ENCODE results near the gene ACACA. TPM values are rescaled to one million over a fixed set of nuclear protein-coding genes. Genes with fewer than 3 reads are reported as not detected.

The ACACA gene
- total RNA-seq, 1 donor from 2014 or later = 101 TPM

DNA sequence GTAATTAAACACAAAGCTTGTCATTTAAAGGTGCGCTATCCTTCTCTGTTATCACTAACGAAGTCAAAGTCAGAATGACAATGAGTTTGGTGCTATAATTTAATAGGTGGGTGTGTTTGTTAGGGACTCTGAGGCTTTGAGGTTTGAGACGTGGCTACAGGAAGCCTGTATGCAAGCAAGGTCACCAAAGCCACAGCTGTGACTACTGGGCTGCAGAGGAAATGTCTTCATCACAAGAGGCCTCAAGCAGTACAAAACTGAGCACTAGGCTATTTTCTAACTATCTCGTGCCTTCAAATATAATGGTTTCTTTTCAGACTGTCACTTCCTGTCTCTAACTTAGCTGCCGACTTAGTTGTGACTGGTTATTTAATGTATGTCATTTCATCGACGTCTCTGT is 316.7 kb downstream of the ACACA start:
- TF ChIP-seq, protein P1, sequence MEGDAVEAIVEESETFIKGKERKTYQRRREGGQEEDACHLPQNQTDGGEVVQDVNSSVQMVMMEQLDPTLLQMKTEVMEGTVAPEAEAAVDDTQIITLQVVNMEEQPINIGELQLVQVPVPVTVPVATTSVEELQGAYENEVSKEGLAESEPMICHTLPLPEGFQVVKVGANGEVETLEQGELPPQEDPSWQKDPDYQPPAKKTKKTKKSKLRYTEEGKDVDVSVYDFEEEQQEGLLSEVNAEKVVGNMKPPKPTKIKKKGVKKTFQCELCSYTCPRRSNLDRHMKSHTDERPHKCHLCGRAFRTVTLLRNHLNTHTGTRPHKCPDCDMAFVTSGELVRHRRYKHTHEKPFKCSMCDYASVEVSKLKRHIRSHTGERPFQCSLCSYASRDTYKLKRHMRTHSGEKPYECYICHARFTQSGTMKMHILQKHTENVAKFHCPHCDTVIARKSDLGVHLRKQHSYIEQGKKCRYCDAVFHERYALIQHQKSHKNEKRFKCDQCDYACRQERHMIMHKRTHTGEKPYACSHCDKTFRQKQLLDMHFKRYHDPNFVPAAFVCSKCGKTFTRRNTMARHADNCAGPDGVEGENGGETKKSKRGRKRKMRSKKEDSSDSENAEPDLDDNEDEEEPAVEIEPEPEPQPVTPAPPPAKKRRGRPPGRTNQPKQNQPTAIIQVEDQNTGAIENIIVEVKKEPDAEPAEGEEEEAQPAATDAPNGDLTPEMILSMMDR (conservative IDR thresholded peaks at IDR 0.05) = no peak
- Mint-ChIP-seq H3K27ac (peak overlapping the region; percentile 67), H3K4me3 (no peak overlapping the region), H3K27me3 (no peaks in the 10 kb centered on the region), H3K36me3 (peaks cover 32% of the 10 kb centered on the region), H3K4me1 (ENCODE audit: unreplicated experiment) (peaks cover 46% of the 10 kb centered on the region), H3K9me3 (no peaks in the 10 kb centered on the region)
- no peak for DNase-seq (ENCODE audit: extremely low spot score, unreplicated experiment)

DNA sequence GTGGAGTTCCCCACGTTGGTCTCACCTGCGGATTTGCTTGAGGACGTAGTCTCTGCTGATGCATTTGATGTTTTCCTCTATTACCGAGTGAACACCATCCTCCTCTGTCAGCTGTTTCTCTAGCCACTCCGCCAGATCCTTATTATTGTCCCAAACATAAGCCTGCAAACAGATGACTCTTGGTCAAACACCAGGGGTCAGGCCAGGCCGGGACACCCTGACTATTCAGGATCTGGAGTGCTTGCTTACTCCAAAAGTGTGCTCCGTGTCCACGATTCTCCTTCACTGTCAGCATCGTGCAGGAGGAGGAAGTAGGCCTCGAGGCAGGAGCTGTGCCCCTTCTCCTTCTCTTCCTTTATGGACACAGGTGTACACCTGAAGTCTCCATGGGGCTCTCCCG is 317.7 kb downstream of the ACACA start:
- no peak overlapping the region for H3K4me3 Mint-ChIP-seq
- H3K36me3 Mint-ChIP-seq = peaks cover 25% of the 10 kb centered on the region
- peak overlapping the region; percentile 63 for H3K27ac Mint-ChIP-seq

DNA sequence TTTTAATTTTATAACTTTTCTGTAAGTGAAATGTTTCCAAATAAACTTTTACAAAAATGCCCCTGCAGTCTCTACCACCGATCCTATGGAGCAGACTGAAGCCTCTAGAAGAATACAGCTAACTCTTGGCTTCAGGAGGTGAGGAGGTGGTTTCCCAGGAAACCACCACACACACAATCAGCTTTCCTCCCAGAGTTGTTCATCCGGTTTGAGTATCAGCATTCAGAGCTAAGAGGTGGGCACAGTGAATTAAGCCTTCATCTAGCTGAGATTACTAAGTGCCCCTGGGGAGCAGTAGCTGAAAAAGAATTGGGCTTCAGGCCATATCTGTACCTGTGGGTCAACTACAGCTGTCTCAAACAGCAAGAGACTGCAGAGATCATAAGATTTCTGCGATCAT is 318.2 kb downstream of the ACACA start:
- Mint-ChIP-seq H3K4me3 (no peak overlapping the region), H3K9me3 (no peaks in the 10 kb centered on the region), H3K27me3 (no peaks in the 10 kb centered on the region), H3K4me1 (ENCODE audit: unreplicated experiment) (peaks cover 39% of the 10 kb centered on the region), H3K27ac (peak overlapping the region; percentile 63), H3K36me3 (peaks cover 24% of the 10 kb centered on the region)
- TF ChIP-seq, protein P1 (conservative IDR thresholded peaks at IDR 0.05) = no peak
- DNase-seq (ENCODE audit: extremely low spot score, unreplicated experiment) = no peak

More for the DNA sequence above, 317.7 kb downstream of the ACACA start:
- no peaks in the 10 kb centered on the region for H3K27me3 Mint-ChIP-seq
- peaks cover 40% of the 10 kb centered on the region for H3K4me1 Mint-ChIP-seq (ENCODE audit: unreplicated experiment)
- H3K9me3 Mint-ChIP-seq = no peaks in the 10 kb centered on the region
- DNase-seq (ENCODE audit: extremely low spot score, unreplicated experiment) = no peak
- TF ChIP-seq, protein P1 (conservative IDR thresholded peaks at IDR 0.05) = peak; percentile 32

DNA sequence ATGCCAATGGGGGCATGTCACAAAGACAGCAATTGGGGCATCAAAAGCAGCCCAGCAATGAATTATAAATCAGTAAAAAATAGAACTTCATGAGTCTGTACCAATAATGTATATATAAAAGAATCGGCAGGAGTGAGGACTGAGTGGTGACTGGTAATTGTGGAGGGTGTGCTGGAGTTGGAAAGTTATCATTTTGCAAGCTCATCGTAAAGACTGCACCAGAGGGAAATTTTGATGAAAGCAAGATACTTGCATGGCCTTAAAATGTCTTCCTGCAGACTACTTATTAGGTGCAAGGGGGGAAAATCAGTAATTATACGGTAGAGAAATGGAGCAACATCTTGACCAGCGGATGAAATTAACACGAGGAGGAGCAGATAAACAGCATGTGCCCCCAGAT is 319.0 kb downstream of the ACACA start:
- TF ChIP-seq, protein P1 (conservative IDR thresholded peaks at IDR 0.05) = no peak
- peaks cover 21% of the 10 kb centered on the region for H3K36me3 Mint-ChIP-seq
- DNase-seq (ENCODE audit: extremely low spot score, unreplicated experiment) = no peak
- H3K9me3 Mint-ChIP-seq = no peaks in the 10 kb centered on the region
- peaks cover 39% of the 10 kb centered on the region for H3K4me1 Mint-ChIP-seq (ENCODE audit: unreplicated experiment)
- peak overlapping the region; percentile 63 for H3K27ac Mint-ChIP-seq
- H3K27me3 Mint-ChIP-seq = no peaks in the 10 kb centered on the region
- no peak overlapping the region for H3K4me3 Mint-ChIP-seq

DNA sequence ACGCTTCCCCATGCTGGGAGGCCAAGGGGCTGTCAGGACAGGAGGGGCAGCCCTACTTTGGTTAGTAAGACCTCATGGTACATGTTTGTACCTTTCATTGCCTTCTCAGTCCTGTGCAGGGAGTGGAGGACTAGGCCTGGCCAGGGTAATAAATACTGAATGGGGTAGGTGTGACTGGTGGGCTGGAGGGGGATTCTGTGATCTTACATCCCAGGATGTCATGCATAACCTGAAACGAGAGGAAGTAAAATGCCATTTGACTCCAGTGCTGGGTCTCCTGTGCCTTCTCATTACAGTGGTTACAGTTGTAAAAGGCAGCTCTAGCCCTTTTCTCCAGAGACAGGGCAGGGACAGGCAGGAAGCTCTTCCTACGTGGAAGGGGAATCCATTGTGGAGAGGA is 319.7 kb downstream of the ACACA start:
- TF ChIP-seq, protein P1 (conservative IDR thresholded peaks at IDR 0.05) = no peak
- Mint-ChIP-seq H3K36me3 (peaks cover 21% of the 10 kb centered on the region), H3K4me3 (no peak overlapping the region), H3K27me3 (no peaks in the 10 kb centered on the region), H3K9me3 (no peaks in the 10 kb centered on the region), H3K27ac (no peak overlapping the region), H3K4me1 (ENCODE audit: unreplicated experiment) (peaks cover 39% of the 10 kb centered on the region)
- no peak for DNase-seq (ENCODE audit: extremely low spot score, unreplicated experiment)

DNA sequence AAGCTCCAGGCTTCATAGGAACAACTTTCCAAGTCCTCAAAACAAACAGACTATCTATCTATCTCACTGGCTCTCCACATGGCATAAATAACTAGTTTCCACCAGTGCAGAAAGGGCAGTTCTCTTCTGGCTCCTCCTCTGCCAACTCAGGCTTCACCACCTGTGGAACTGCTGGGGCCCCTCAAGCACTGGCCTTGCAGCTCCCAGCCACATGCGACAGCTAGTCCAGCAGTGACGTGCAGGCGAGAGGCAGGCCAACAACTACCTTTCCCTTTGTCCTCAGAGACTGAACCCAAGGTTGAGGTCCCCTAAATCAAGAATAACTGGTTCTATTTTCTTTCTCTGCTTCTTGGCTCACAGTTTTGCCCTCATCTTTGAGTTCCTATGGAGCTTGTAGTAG is 320.3 kb downstream of the ACACA start:
- peaks cover 21% of the 10 kb centered on the region for H3K36me3 Mint-ChIP-seq
- no peak overlapping the region for H3K27ac Mint-ChIP-seq

More for the DNA sequence above, 320.3 kb downstream of the ACACA start:
- no peaks in the 10 kb centered on the region for H3K27me3 Mint-ChIP-seq
- H3K9me3 Mint-ChIP-seq = no peaks in the 10 kb centered on the region
- no peak overlapping the region for H3K4me3 Mint-ChIP-seq
- TF ChIP-seq, protein P1 (conservative IDR thresholded peaks at IDR 0.05) = no peak
- no peak for DNase-seq (ENCODE audit: extremely low spot score, unreplicated experiment)
- H3K4me1 Mint-ChIP-seq (ENCODE audit: unreplicated experiment) = peaks cover 39% of the 10 kb centered on the region
